ENCODE measurements around the gene NOL6. TPM values are rescaled to one million over a fixed set of nuclear protein-coding genes. Genes with fewer than 3 reads are reported as not detected.

The NOL6 gene
- total and polyA plus RNA-seq, 8 donors: 10.7 to 43.6 (median 19.3) TPM

DNA sequence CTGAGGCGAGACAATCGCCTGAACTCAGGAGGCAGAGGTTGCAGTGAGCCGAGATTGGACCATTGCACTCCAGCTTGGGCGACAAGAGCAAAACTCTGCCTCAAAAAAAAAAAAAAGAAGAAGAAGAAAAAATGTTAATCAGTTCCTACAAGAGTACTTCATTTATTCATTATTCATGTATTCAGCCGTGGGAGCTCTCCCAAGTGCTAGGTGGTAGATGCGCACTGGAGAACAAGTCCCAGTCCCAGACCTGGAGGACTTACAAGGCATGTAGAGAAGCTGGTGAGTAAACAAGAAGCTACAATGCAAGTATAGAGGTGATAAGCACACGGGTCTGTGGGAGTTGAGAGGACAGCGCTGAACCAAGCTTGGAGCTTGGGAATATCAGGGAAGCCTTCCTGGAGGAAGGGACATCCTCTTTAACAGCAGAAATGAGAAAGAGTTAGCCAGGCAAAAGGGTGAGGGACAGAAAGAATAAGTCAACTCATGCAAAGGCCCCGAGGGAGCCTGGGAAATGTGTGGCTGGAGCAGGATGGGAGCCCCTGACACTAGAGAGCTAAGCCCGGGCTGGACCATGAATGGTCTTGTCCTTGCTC lies 53.9 kb downstream of the NOL6 start:
- no peak overlapping the region for H3K4me3 ChIP-seq
- no peaks in the 10 kb centered on the region for H3K36me3 ChIP-seq
- H3K27ac ChIP-seq: no peak overlapping the region
- intact Hi-C loops (cut with DNase I; ENCODE audit: low total_unique reads): no loop called here
- H3K9me3 ChIP-seq: no peaks in the 10 kb centered on the region
- no peaks in the 10 kb centered on the region for H3K27me3 ChIP-seq
- 68 to 83% (median 75%) methylated on average over 10 of the region's 10 CpGs for WGBS, 5 donors
- peaks cover 15 to 33% (median 23%) of the 10 kb centered on the region in 4 donors for H3K4me1 ChIP-seq
- no peak for DNase-seq
- TF ChIP-seq, protein P1, sequence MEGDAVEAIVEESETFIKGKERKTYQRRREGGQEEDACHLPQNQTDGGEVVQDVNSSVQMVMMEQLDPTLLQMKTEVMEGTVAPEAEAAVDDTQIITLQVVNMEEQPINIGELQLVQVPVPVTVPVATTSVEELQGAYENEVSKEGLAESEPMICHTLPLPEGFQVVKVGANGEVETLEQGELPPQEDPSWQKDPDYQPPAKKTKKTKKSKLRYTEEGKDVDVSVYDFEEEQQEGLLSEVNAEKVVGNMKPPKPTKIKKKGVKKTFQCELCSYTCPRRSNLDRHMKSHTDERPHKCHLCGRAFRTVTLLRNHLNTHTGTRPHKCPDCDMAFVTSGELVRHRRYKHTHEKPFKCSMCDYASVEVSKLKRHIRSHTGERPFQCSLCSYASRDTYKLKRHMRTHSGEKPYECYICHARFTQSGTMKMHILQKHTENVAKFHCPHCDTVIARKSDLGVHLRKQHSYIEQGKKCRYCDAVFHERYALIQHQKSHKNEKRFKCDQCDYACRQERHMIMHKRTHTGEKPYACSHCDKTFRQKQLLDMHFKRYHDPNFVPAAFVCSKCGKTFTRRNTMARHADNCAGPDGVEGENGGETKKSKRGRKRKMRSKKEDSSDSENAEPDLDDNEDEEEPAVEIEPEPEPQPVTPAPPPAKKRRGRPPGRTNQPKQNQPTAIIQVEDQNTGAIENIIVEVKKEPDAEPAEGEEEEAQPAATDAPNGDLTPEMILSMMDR (IDR thresholded peaks at IDR 0.05): no peak
- TF ChIP-seq EP300 (IDR thresholded peaks at IDR 0.05): no peak
- no peak for TF ChIP-seq POLR2A (IDR thresholded peaks at IDR 0.05)
- TF ChIP-seq POLR2AphosphoS5 (IDR thresholded peaks at IDR 0.05): no peak

DNA sequence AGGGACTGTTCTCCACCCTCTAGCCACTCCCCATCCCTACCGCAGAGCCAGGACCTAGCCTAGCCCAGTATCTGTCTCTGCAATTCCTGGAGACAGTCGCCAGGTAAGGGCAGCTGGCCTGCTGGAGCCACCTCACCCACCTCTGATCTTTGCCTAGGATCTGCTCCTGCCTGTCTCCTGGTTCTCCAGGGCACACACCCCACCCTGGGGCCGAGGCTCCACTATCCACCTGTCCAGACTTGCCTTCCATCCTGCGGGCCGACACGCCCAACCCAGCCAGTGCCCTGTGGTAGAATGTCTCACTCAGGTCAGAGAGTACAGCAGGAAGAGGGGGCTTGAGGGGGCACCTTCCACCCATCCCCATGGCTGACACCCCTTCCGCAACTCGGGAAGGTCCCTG lies 55.6 kb downstream of the NOL6 start:
- H3K27ac ChIP-seq: peak overlapping the region in 1 of 5 donors; percentile 8
- H3K36me3 ChIP-seq: no peaks in the 10 kb centered on the region
- no peak overlapping the region for H3K4me3 ChIP-seq
- TF ChIP-seq EP300 (IDR thresholded peaks at IDR 0.05): no peak
- TF ChIP-seq, protein P1 (IDR thresholded peaks at IDR 0.05): no peak
- no peak for TF ChIP-seq POLR2AphosphoS5 (IDR thresholded peaks at IDR 0.05)
- TF ChIP-seq POLR2A (IDR thresholded peaks at IDR 0.05): no peak
- no peak for DNase-seq
- H3K9me3 ChIP-seq: no peaks in the 10 kb centered on the region
- peaks cover 20 to 41% (median 34%) of the 10 kb centered on the region in 4 donors for H3K4me1 ChIP-seq
- 74 to 92% (median 87%) methylated on average over 8 of the region's 8 CpGs for WGBS, 5 donors
- H3K27me3 ChIP-seq: no peaks in the 10 kb centered on the region
- intact Hi-C loops (cut with DNase I; ENCODE audit: low total_unique reads): no loop called here

- no peaks in the 10 kb centered on the region for H3K27me3 ChIP-seq
- no peak for TF ChIP-seq POLR2A (IDR thresholded peaks at IDR 0.05)
- no peak for TF ChIP-seq EP300 (IDR thresholded peaks at IDR 0.05)
- no peak for TF ChIP-seq POLR2AphosphoS5 (IDR thresholded peaks at IDR 0.05)
- TF ChIP-seq, protein P1 (IDR thresholded peaks at IDR 0.05): no peak
- no peak for DNase-seq
- peaks cover 20 to 41% (median 34%) of the 10 kb centered on the region in 4 donors for H3K4me1 ChIP-seq
- H3K9me3 ChIP-seq: no peaks in the 10 kb centered on the region
- H3K36me3 ChIP-seq: no peaks in the 10 kb centered on the region
- intact Hi-C loops (cut with DNase I; ENCODE audit: low total_unique reads): no loop called here
- no peak overlapping the region for H3K27ac ChIP-seq
- 61 to 71% (median 65%) methylated on average over 5 of the region's 5 CpGs for WGBS, 5 donors
- H3K4me3 ChIP-seq: no peak overlapping the region
Measured at GRCh38 chr9:33416996-33417395, 56.7 kb downstream of the NOL6 start.

DNA sequence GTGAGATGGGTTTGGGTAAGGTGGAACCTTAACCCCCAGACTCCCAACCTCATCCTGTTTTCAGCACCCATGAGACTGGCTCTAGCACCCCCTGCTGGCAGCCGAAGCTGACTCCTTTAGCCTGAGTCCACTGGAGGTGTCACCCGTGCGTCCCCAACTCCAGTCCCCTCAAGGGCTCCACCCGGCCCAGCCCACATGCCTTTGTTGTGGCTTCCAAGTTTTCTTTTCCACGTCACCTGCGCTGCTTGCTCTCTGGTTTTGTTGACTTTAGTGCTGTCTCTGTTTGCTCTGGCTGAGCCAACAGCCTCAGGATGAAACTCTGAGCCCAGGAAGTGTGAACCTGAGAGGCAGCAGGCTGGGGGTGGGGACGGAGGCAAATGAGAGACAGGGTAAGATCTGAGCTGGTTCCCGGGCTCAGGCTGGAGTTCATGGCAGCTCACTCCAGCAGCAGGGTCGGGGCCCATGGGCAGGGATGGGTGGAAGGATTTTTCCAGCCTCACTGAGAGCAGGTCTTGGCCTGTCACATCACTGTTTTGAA lies 58.2 kb downstream of the NOL6 start:
- Histone ChIP-seq H3K27me3 (no peaks in the 10 kb centered on the region), H3K4me1 (peaks cover 20 to 41% (median 34%) of the 10 kb centered on the region in 4 donors), H3K9me3 (no peaks in the 10 kb centered on the region), H3K4me3 (no peak overlapping the region), H3K36me3 (no peaks in the 10 kb centered on the region), H3K27ac (peak overlapping the region; percentile 49 to 77 (median 55))
- DNase-seq: peak; percentile 93 to 95
- intact Hi-C loops (cut with DNase I; ENCODE audit: low total_unique reads): no loop called here
- TF ChIP-seq, protein P1 (IDR thresholded peaks at IDR 0.05): peak in 5 of 7 experiments; percentile 60 to 84 (median 69)
- no peak for TF ChIP-seq EP300 (IDR thresholded peaks at IDR 0.05)
- no peak for TF ChIP-seq POLR2A (IDR thresholded peaks at IDR 0.05)
- TF ChIP-seq POLR2AphosphoS5 (IDR thresholded peaks at IDR 0.05): peak in 2 of 3 donors; percentile 52 to 80
- 3 to 30% (median 9%) methylated on average over 6 to 9 of the region's 9 CpGs for WGBS, 5 donors

Measured in stomach (tissue), 9 donors.